CD14-positive monocyte (primary cell): ENCODE data around the gene SKOR1. TPM values are rescaled to one million over a fixed set of nuclear protein-coding genes. Genes with fewer than 3 reads are reported as not detected.
A peak's percentile ranks its signal among the peaks of the same experiment; 100 is the strongest.

Source experiments
- DNase-seq, 3 donors: peaks; one replicate each; pipeline ENCODE4 v3.0.0-alpha.2; 2011 to 2022
- H2AFZ ChIP-seq: 2 replicates; pipeline ENCODE4 v1.6.0; 2012; ENCODE audit warnings: mild to moderate bottlenecking, low read depth, low read length, inconsistent platforms; ENCODE audit not compliant: insufficient read depth, poor library complexity, severe bottlenecking
- H3K27ac ChIP-seq, 2 donors: 1 replicate in 1 of 2; 2 replicates in 1 of 2; pipeline ENCODE4 v1.5.1; 2012 to 2013; ENCODE audit warnings: low read length in 2 of 2, control low read depth in 1 of 2, inconsistent platforms in 1 of 2, low read depth in 1 of 2, mild to moderate bottlenecking in 1 of 2
- H3K27me3 ChIP-seq, 2 donors: one replicate each; pipeline versions ENCODE4 v1.6.0 to v1.6.1; 2011 to 2013; ENCODE audit warnings: low read length in 2 of 2; ENCODE audit not compliant: control insufficient read depth in 2 of 2, insufficient read depth in 2 of 2
- H3K36me3 ChIP-seq, 2 donors: replicated peaks in 1 of 2; 1 replicate in 1 of 2; 2 replicates in 1 of 2; pipeline versions ENCODE4 v1.5.1 to v1.6.1; 2012 to 2013; ENCODE audit warnings: low read length in 2 of 2, control low read depth in 1 of 2, inconsistent platforms in 1 of 2, mild to moderate bottlenecking in 1 of 2; ENCODE audit not compliant: insufficient read depth in 2 of 2, control insufficient read depth in 1 of 2
- H3K4me1 ChIP-seq, 2 donors: 1 replicate in 1 of 2; 2 replicates in 1 of 2; pipeline versions ENCODE4 v1.5.1 to v1.6.1; 2012 to 2013; ENCODE audit warnings: low read length in 2 of 2, control low read depth in 1 of 2, inconsistent platforms in 1 of 2, mild to moderate bottlenecking in 1 of 2, moderate library complexity in 1 of 2; ENCODE audit not compliant: insufficient read depth in 2 of 2, control insufficient read depth in 1 of 2
- H3K4me2 ChIP-seq: replicated peaks from 2 replicates; pipeline ENCODE3; 2012; ENCODE audit warnings: low read length, moderate library complexity, mild to moderate bottlenecking; ENCODE audit not compliant: poor library complexity, severe bottlenecking; ENCODE audit errors: extremely low read depth
- H3K4me3 ChIP-seq, 3 experiments: fragments of 200-600 bp in 1 of 3; sonication (generic) in 1 of 3; replicated peaks in 1 of 3; 1 replicate in 2 of 3; 2 replicates in 1 of 3; pipeline ENCODE4 v1.5.1; 2011 to 2013; ENCODE audit warnings: low read length in 3 of 3, mild to moderate bottlenecking in 3 of 3, control low read depth in 2 of 3, low read depth in 2 of 3, inconsistent platforms in 1 of 3, moderate library complexity in 1 of 3
- H3K79me2 ChIP-seq: 2 replicates; pipeline ENCODE4 v1.6.0; 2012; ENCODE audit warnings: mild to moderate bottlenecking, control low read depth, inconsistent platforms, low read length, moderate library complexity; ENCODE audit not compliant: insufficient read depth
- H3K9ac ChIP-seq: 2 replicates; pipeline ENCODE4 v1.6.0; 2017; ENCODE audit warnings: low read length, mild to moderate bottlenecking; ENCODE audit not compliant: insufficient read depth, poor library complexity, severe bottlenecking
- H3K9me3 ChIP-seq, 2 donors: replicated peaks in 1 of 2; 1 replicate in 1 of 2; 2 replicates in 1 of 2; pipeline versions ENCODE4 v1.5.1 to v1.6.1; 2012 to 2013; ENCODE audit warnings: low read length in 2 of 2, control low read depth in 1 of 2; ENCODE audit not compliant: control insufficient read depth in 1 of 2, insufficient read depth in 1 of 2
- H4K20me1 ChIP-seq: 2 replicates; pipeline ENCODE4 v1.6.0; 2012; ENCODE audit warnings: mild to moderate bottlenecking, low read length, control low read depth, moderate library complexity; ENCODE audit not compliant: insufficient read depth
- H3K27ac Mint-ChIP-seq, 7 donors: one replicate each; pipeline ENCODE4 v1.8.0; 2020; ENCODE audit warnings: mild to moderate bottlenecking in 7 of 7, mixed read lengths in 7 of 7, moderate library complexity in 6 of 7, inconsistent platforms in 2 of 7
- H3K27me3 Mint-ChIP-seq, 3 donors: one replicate each; pipeline ENCODE4 v1.8.0; 2021 to 2022; ENCODE audit warnings: low read depth in 3 of 3, mild to moderate bottlenecking in 3 of 3, mixed read lengths in 3 of 3, moderate library complexity in 3 of 3, inconsistent platforms in 1 of 3
- H3K36me3 Mint-ChIP-seq, 2 donors: one replicate each; pipeline ENCODE4 v1.8.0; 2020; ENCODE audit warnings: mixed read lengths in 2 of 2, inconsistent platforms in 1 of 2, mild to moderate bottlenecking in 1 of 2
- H3K4me1 Mint-ChIP-seq: one replicate; pipeline ENCODE4 v1.8.0; 2020; ENCODE audit warnings: mild to moderate bottlenecking, mixed read lengths
- H3K4me3 Mint-ChIP-seq, 2 donors: one replicate each; pipeline ENCODE4 v1.8.0; 2020; ENCODE audit warnings: mild to moderate bottlenecking in 2 of 2, mixed read lengths in 2 of 2, moderate library complexity in 1 of 2
- H3K9me3 Mint-ChIP-seq, 7 donors: one replicate each; pipeline ENCODE4 v1.8.0; 2020 to 2022; ENCODE audit warnings: mixed read lengths in 7 of 7, mild to moderate bottlenecking in 6 of 7, moderate library complexity in 6 of 7, inconsistent platforms in 2 of 7
- CTCF ChIP-seq: fragments of 200-600 bp; IDR thresholded peaks from one replicate; pipeline ENCODE4 v1.8.0; 2022; ENCODE audit warnings: antibody characterized with exemption, mild to moderate bottlenecking
- WGBS: methylation state at CpG from one replicate; pipeline ENCODE4 v1.1.5; 2013; ENCODE audit warnings: missing lambda C conversion rate; ENCODE audit not compliant: insufficient coverage; 5-methylcytosine and 5-hydroxymethylcytosine counted together
- intact Hi-C, 2 donors: fragments of 100-400 bp; cut with micrococcal nuclease; formaldehyde crosslinking; loops; one replicate each; pipeline versions ENCODE4 v1.15.0 to v1.15.1; 2023
- polyA plus RNA-seq, 3 donors: library from polyadenylated mRNA; depleted of rRNA in 1 of 3; unstranded in 2 of 3; stranded (reverse) in 1 of 3; fragments of 300-500 nt in 2 of 3; fragments of >200 nt in 1 of 3; fragmentation: Illumina TruSeq in 2 of 3; gene quantifications; 1 replicate in 2 of 3; 2 replicates in 1 of 3; pipeline ENCODE4 v1.2.3, GENCODE V29; 2012 to 2021

The SKOR1 gene
- polyA plus RNA-seq, 3 donors: 0.23 TPM; not detected in 2

- Mint-ChIP-seq H3K9me3 (peaks cover 0 to 37% (median 31%) of the 10 kb centered on the region in 7 donors), H3K4me3 (peak overlapping the region; percentile 72 to 96), H3K27me3 (peaks cover 77 to 97% (median 80%) of the 10 kb centered on the region in 3 donors), H3K27ac (no peak overlapping the region), H3K4me1 (peaks cover 49% of the 10 kb centered on the region), H3K36me3 (peaks cover 17 to 23% of the 10 kb centered on the region in 2 donors)
- Histone ChIP-seq H3K9me3 (peaks cover 16 to 58% of the 10 kb centered on the region in 2 donors), H3K4me2 (peak overlapping the region; percentile 46), H3K4me3 (no peak overlapping the region), H3K36me3 (no peaks in the 10 kb centered on the region), H4K20me1 (no peaks in the 10 kb centered on the region), H3K27me3 (peaks cover 79 to 86% of the 10 kb centered on the region in 2 donors), H2AFZ (no peak overlapping the region), H3K9ac (no peak overlapping the region), H3K4me1 (peaks cover 31 to 58% of the 10 kb centered on the region in 2 donors), H3K27ac (no peak overlapping the region), H3K79me2 (no peaks in the 10 kb centered on the region)
- no peak for TF ChIP-seq CTCF
- WGBS: 2% methylated on average over 77 of the region's 94 CpGs
- intact Hi-C loops: no loop called here
- no peak for DNase-seq
Observed at GRCh38 chr15:67823314-67824196, 1.8 kb upstream of the SKOR1 start.

- peaks cover 57% of the 10 kb centered on the region for H3K4me1 Mint-ChIP-seq
- Histone ChIP-seq H3K9ac (no peak overlapping the region), H3K27ac (no peak overlapping the region), H3K4me2 (peak overlapping the region; percentile 89), H3K4me1 (peaks cover 37 to 66% of the 10 kb centered on the region in 2 donors), H3K79me2 (no peaks in the 10 kb centered on the region), H3K27me3 (peaks cover 81 to 88% of the 10 kb centered on the region in 2 donors), H2AFZ (no peak overlapping the region), H3K4me3 (peak overlapping the region in 1 of 3 experiments; percentile 80), H3K36me3 (no peaks in the 10 kb centered on the region), H3K9me3 (peaks cover 16 to 57% of the 10 kb centered on the region in 2 donors), H4K20me1 (no peaks in the 10 kb centered on the region)
- intact Hi-C loops: no loop called here
- H3K27me3 Mint-ChIP-seq: peaks cover 78 to 97% (median 84%) of the 10 kb centered on the region in 3 donors
- DNase-seq: no peak
- TF ChIP-seq CTCF: no peak
- 10% methylated on average over 15 of the region's 21 CpGs for WGBS
- peak overlapping the region; percentile 24 to 96 for H3K4me3 Mint-ChIP-seq
- peaks cover 17 to 23% of the 10 kb centered on the region in 2 donors for H3K36me3 Mint-ChIP-seq
- H3K27ac Mint-ChIP-seq: no peak overlapping the region
- peaks cover 0 to 43% (median 37%) of the 10 kb centered on the region in 7 donors for H3K9me3 Mint-ChIP-seq
Observed at GRCh38 chr15:67824197-67824968, 926 bp upstream of the SKOR1 start.
